Uterus (tissue), 4 donors: ENCODE measurements around the gene KLHL14. TPM values are rescaled to one million over a fixed set of nuclear protein-coding genes. Genes with fewer than 3 reads are reported as not detected.

ENCODE experiments used
- DNase-seq, 2 donors: peaks; one replicate each; pipeline ENCODE4 v3.0.0-alpha.2; 2019 to 2020
- H3K27ac ChIP-seq, 2 donors: fragments of 200-600 bp; sonication (generic); 1 replicate in 1 of 2; 2 replicates in 1 of 2; pipeline ENCODE4 v1.5.1; 2016 to 2018
- H3K27me3 ChIP-seq, 2 donors: fragments of 200-600 bp; sonication (generic); one replicate each; pipeline ENCODE4 v1.5.1; 2018 to 2019; ENCODE audit warnings: control low read depth in 1 of 2
- H3K36me3 ChIP-seq, 2 donors: fragments of 200-600 bp; sonication (generic); one replicate each; pipeline ENCODE4 v1.5.1; 2019; ENCODE audit warnings: control low read depth in 1 of 2
- H3K4me1 ChIP-seq, 2 donors: fragments of 200-600 bp; sonication (generic); one replicate each; pipeline ENCODE4 v1.5.1; 2018 to 2019; ENCODE audit warnings: control low read depth in 1 of 2
- H3K4me3 ChIP-seq, 2 donors: fragments of 200-600 bp; sonication (generic); 1 replicate in 1 of 2; 2 replicates in 1 of 2; pipeline ENCODE4 v1.5.1; 2018 to 2019; ENCODE audit warnings: mild to moderate bottlenecking in 1 of 2
- H3K9me3 ChIP-seq, 2 donors: fragments of 200-600 bp; sonication (generic); one replicate each; pipeline ENCODE4 v1.5.1; 2019; ENCODE audit warnings: control low read depth in 1 of 2
- POLR2A ChIP-seq, 2 donors: fragments of 450-650 bp; IDR thresholded peaks; one replicate each; pipeline ENCODE4 v1.6.1; 2016; ENCODE audit warnings: antibody characterized with exemption in 2 of 2, mild to moderate bottlenecking in 1 of 2, moderate library complexity in 1 of 2
- intact Hi-C: fragments of 100-400 bp; cut with DNase I; formaldehyde crosslinking; loops from one replicate; pipeline ENCODE4 v1.15.1; 2023; ENCODE audit warnings: low total_unique reads
- total RNA-seq, 4 donors: library from RNA; depleted of rRNA in 3 of 4; stranded (reverse); fragments of >200 nt in 3 of 4; gene quantifications; one replicate each; pipeline versions ENCODE4 v1.1.0 to v1.2.4, GENCODE V29; 2014 to 2023
- TF ChIP-seq, protein P1 (sequence below), 4 experiments: fragments of 200-600 bp in 2 of 4; fragments of 450-650 bp in 2 of 4; sonication (generic) in 2 of 4; IDR thresholded peaks; one replicate each; pipeline ENCODE4 v1.5.1; 2016 to 2019; ENCODE audit warnings: antibody characterized with exemption in 4 of 4, mild to moderate bottlenecking in 2 of 4, moderate library complexity in 1 of 4
- donor health status: DM: yes; HTN: yes; CAD: no.

Gene KLHL14
- total RNA-seq, 4 donors from 2014 or later, result 2.6 to 9.5 (median 3.0) TPM

DNA sequence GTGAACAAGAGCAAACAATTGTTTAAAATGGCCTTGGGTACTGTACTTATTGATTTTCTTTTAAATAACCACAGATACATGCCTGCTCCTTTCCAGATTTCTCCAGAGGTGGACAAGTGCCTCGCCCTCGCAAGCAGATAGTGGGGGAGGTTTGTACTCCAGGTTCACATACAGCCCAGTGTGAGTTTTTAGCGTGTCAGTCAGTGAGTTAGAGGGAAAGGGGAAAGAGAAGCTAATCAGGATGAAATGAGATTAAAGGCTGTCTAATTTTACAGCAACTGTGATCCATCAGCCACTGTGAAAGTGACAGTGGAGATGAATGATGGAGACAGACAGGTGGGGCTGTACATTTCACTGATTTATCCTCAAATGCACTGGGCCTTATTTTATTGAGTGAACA is 74.7 kb downstream of the KLHL14 start:
- no peaks in the 10 kb centered on the region for H3K27me3 ChIP-seq
- TF ChIP-seq POLR2A (IDR thresholded peaks at IDR 0.05), result no peak
- TF ChIP-seq, protein P1, sequence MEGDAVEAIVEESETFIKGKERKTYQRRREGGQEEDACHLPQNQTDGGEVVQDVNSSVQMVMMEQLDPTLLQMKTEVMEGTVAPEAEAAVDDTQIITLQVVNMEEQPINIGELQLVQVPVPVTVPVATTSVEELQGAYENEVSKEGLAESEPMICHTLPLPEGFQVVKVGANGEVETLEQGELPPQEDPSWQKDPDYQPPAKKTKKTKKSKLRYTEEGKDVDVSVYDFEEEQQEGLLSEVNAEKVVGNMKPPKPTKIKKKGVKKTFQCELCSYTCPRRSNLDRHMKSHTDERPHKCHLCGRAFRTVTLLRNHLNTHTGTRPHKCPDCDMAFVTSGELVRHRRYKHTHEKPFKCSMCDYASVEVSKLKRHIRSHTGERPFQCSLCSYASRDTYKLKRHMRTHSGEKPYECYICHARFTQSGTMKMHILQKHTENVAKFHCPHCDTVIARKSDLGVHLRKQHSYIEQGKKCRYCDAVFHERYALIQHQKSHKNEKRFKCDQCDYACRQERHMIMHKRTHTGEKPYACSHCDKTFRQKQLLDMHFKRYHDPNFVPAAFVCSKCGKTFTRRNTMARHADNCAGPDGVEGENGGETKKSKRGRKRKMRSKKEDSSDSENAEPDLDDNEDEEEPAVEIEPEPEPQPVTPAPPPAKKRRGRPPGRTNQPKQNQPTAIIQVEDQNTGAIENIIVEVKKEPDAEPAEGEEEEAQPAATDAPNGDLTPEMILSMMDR (IDR thresholded peaks at IDR 0.05), result no peak
- no peak overlapping the region for H3K27ac ChIP-seq
- no peaks in the 10 kb centered on the region for H3K36me3 ChIP-seq
- H3K9me3 ChIP-seq, result no peaks in the 10 kb centered on the region
- H3K4me3 ChIP-seq, result no peak overlapping the region
- DNase-seq, result no peak
- H3K4me1 ChIP-seq, result no peaks in the 10 kb centered on the region
- intact Hi-C loops, result no loop called here

- H3K9me3 ChIP-seq, result no peaks in the 10 kb centered on the region
- intact Hi-C loops, result no loop called here
- no peaks in the 10 kb centered on the region for H3K36me3 ChIP-seq
- H3K4me1 ChIP-seq, result no peaks in the 10 kb centered on the region
- H3K4me3 ChIP-seq, result no peak overlapping the region
- DNase-seq, result no peak
- H3K27ac ChIP-seq, result no peak overlapping the region
- TF ChIP-seq, protein P1 (IDR thresholded peaks at IDR 0.05), result no peak
- no peak for TF ChIP-seq POLR2A (IDR thresholded peaks at IDR 0.05)
- no peaks in the 10 kb centered on the region for H3K27me3 ChIP-seq
Measured at GRCh38 chr18:32696376-32696775, 76.4 kb downstream of the KLHL14 start.

DNA sequence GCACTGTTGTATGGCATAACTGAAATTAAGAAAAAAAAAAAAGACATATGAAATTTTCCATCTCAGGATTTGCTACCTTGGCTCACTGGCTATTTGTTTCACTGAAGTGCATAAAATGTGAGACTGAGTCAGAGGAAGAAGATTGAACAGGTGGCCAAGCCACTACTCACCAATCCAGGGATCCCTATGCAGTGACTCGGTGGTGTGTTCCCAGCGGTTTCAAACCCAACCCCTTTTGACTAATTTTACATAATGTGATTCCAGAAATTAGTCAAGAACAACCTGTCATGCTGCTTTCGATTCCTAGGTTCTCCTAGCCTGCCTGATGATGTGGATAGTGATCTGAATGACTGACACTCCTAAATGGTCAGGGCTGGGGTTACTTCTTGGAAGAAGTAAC is 77.3 kb downstream of the KLHL14 start:
- DNase-seq, result no peak
- H3K27ac ChIP-seq, result no peak overlapping the region
- TF ChIP-seq POLR2A (IDR thresholded peaks at IDR 0.05), result no peak
- no peaks in the 10 kb centered on the region for H3K9me3 ChIP-seq
- H3K36me3 ChIP-seq, result no peaks in the 10 kb centered on the region
- no peaks in the 10 kb centered on the region for H3K4me1 ChIP-seq
- no peaks in the 10 kb centered on the region for H3K27me3 ChIP-seq
- H3K4me3 ChIP-seq, result no peak overlapping the region
- intact Hi-C loops, result no loop called here

GRCh38 chr18:32688821-32689220 is 84.0 kb downstream of the KLHL14 start:
- H3K9me3 ChIP-seq, result no peaks in the 10 kb centered on the region
- no peak for DNase-seq
- H3K36me3 ChIP-seq, result no peaks in the 10 kb centered on the region
- intact Hi-C loops, result no loop called here
- H3K27ac ChIP-seq, result no peak overlapping the region
- TF ChIP-seq POLR2A (IDR thresholded peaks at IDR 0.05), result no peak
- TF ChIP-seq, protein P1 (IDR thresholded peaks at IDR 0.05), result no peak
- no peak overlapping the region for H3K4me3 ChIP-seq
- H3K4me1 ChIP-seq, result no peaks in the 10 kb centered on the region
- no peaks in the 10 kb centered on the region for H3K27me3 ChIP-seq

- Histone ChIP-seq H3K36me3 (no peaks in the 10 kb centered on the region), H3K27me3 (no peaks in the 10 kb centered on the region), H3K4me1 (no peaks in the 10 kb centered on the region), H3K9me3 (no peaks in the 10 kb centered on the region), H3K27ac (no peak overlapping the region), H3K4me3 (no peak overlapping the region)
- intact Hi-C loops, result no loop called here
- no peak for TF ChIP-seq POLR2A (IDR thresholded peaks at IDR 0.05)
- TF ChIP-seq, protein P1 (IDR thresholded peaks at IDR 0.05), result no peak
- DNase-seq, result no peak
Measured at GRCh38 chr18:32684940-32685339, 87.9 kb downstream of the KLHL14 start.

DNA sequence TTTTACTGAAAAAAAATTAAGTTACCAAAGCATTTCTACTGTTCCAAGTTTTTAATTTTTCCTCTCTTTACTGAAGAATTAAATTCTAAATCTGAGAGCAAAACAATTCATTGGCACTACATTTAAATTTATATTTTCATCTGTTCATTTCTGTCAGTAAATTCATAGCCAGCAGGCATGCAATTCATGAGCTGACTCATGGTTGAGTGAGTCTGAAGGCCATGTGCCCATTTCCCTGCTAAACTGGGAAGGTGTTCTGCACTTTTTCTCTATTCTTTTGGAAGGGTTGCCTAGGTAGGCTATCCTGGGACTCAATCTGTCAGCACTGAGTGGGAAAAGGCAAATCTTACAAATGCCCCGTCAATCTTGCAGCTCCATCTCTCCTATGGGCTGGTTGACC is 88.7 kb downstream of the KLHL14 start:
- intact Hi-C loops, result no loop called here

More for the DNA sequence above, 88.7 kb downstream of the KLHL14 start:
- Histone ChIP-seq H3K27ac (no peak overlapping the region), H3K36me3 (no peaks in the 10 kb centered on the region), H3K4me3 (no peak overlapping the region), H3K27me3 (no peaks in the 10 kb centered on the region), H3K4me1 (no peaks in the 10 kb centered on the region), H3K9me3 (no peaks in the 10 kb centered on the region)
- no peak for TF ChIP-seq POLR2A (IDR thresholded peaks at IDR 0.05)
- TF ChIP-seq, protein P1 (IDR thresholded peaks at IDR 0.05), result no peak
- no peak for DNase-seq
